UCSD-AML1 (cell line): ENCODE data around the gene C5AR2.
"Not testable (repeated sequence)": the region's sequence is repeated elsewhere in the genome, so short reads cannot be mapped to it uniquely, and the experiment has no call there.

Source experiments
- DNase-seq: peaks from one replicate; lab custom pipeline; 2025; ENCODE audit not compliant: unreplicated experiment; lab: John Stamatoyannopoulos, UW

The C5AR2 gene

DNA sequence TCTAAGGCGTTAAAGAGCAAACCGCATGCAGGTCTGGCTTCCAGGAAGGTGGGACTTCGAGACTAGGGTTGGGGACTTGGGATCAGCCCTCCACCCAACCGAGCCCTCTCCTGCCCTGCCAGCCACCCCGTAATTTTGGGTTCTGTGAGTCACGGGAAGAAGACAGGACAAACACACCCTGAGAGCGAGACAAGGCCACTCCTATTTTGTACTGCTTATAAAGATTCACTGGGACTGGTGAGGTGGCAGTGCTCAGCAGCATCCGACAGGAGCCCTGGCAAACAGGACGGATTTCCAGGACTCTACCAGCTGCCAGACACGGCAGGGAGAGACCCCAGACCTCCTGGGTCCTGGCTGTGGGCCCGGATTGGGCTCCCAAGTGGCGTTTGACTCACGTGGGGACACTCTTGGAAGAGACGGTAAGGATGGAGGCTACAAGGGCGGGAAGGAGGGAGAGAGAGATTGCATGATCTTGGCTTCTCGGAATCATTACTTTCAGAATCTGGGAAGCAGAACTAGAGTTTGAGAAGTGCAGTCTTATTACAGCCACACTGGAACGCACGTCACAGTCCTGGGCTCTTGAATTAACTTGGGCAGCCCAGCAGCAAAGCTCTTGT is at the start of gene C5AR2:
TSS of gene C5AR2 (plus strand) at position 245 of the 617 bp plus-strand sequence. CDS start 8,625 bp downstream, outside the sequence.
- DNase-seq, result no peak

DNA sequence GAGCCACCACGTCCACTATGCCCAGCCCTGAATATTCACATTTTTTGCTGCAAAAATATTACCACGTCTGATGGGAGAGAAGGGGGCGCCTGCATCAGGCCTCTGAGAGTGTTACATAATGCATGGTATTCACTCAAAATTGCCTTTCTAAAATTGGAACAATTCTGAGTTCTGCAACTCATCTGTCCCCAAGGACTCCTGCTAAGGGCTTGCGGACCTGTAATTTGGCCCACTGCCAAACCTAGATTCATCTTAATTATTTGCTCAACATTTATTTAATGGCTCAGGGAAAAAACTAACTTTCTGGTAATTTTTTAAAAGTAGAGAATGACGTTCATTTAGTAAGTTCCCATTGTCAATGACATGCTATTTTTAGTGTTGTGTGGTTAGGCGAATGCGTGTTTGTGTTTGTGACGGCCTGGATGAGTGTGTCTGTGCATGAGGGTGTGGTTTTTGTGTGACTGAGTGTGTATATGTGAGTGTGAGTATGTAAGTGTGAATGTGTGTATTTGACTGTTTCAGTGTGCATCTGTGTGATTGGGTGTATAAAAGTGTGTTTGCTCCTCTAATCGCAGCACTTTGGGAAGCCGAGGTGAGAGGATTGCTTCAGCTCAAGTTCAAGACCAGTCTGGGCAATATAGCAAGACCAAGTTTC is 48.4 kb upstream of the C5AR2 start:
- DNase-seq, result no peak

DNA sequence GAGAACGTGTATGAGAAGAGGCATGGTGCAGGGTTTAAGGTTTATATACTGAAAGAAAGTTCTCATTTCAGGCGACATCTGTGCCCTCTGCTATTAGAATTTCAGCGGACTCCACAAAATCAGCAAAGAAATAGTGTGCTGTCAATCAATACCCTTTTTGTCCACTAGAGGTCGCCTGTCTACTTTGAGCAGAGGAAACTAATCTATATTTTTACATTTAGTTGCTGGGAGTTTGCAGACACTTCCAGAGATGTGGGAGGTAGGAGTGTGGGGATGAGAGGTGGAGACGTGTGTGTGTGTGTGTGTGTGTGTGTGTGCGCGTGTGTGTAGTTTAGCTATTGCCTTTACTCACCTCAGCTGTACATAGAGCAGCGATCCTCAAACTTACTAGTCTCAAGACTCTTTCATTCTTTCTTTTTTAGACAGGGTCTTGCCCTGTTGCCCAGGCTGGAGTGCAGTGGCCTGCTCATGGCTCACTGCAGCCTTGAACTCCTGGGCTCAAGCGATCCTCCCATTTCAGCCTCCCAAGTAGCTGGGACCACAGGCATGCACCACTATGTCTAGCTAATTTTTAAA is 47.6 kb upstream of the C5AR2 start:
- no peak for DNase-seq

DNA sequence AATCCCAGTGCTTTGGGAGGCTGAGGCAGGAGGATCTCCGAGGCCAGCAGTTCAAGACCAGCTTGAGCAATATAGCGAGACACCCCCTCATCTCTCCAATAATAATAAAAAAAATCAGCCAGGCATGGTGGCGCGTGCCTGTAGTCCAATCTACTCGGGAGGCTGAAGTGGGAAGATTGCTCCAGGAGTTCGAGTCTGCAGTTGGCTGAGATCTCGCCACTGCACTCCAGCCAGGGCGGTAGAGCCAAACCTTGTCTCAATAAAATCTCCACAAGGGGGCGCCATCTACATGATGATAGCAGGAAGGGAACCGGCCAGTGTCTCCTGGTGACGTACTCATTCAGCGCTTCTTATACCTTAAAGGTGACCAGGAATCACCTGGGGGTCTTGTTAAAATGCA is 35.9 kb upstream of the C5AR2 start:
- DNase-seq, result peak; percentile 58

DNA sequence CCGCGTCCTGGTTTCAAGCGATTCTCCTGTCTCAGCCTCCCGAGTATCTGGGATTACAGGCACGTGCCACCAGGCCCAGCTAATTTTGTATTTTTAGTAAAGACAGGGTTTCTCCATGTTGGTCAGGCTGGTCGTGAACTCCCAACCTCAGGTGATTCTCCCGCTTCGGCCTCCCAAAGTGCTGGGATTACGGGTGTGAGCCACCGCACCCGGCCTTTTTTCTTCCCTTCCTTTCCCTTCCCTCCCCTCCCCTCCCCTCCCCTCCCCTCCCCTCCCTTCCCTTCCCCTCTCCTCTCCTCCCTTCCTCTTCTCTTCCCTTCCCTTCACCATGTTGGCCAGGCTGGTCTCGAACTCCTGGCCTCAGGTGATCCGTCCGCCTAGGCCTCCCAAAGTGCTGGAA is 31.1 kb upstream of the C5AR2 start:
- DNase-seq, result not testable (repeated sequence)

DNA sequence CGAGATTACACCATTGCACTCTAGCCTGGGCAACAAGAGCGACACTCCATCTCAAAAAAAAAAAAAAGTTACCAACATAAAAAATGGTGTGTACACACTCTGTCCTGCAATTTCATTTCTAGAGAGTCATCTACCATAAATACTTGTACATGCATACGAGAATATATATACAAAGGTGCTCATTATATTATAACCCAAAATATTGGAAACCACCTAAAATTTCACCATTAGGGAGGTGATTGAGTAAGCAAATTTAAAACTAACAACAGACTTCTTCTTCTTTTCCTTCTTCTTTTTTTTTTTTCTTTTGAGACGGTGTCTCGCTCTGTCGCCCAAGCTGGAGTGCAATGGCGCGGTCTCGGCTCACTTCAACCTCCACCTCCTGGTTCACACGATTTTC is 29.7 kb upstream of the C5AR2 start:
- DNase-seq, result no peak

DNA sequence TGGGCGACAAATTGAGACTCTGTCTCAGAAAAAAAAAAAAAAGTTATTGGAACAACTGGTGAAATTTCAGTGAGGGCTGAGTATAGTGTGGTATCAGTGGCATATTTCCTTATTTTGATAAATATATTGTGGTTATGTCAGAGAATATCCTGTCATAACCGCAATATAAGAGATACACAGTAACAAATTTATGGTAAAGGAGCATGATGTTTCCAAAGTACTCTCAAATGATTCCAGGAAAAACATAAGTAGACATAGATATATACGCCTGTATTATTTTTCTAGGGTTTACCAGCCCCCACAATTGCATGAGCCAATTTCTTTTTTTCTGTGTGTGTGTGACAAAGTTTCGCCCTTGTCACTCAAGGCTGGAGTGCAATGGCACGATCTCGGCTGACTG is 28.0 kb upstream of the C5AR2 start:
- no peak for DNase-seq

DNA sequence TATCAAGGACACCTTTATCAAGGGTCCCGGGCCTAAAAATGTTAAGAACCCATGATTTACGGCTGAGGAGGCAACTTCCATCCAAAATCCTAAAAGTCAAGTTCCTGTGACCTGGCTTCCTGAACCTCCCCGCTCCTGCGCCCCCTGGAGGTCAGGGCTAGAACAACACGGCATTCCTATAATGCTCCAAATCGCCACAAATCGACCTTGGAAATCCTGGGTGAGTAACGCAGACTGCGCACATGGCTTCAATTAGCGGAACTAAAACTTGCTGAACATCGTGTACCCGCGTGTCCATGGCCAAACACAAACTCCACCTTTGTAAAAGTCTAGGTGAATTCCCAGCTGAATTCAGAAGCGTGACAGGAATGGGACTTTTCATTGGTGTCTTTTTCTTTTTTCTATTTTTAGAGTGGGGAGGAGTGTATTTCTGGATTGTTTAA is 26.6 kb upstream of the C5AR2 start:
- peak; percentile 41 for DNase-seq

DNA sequence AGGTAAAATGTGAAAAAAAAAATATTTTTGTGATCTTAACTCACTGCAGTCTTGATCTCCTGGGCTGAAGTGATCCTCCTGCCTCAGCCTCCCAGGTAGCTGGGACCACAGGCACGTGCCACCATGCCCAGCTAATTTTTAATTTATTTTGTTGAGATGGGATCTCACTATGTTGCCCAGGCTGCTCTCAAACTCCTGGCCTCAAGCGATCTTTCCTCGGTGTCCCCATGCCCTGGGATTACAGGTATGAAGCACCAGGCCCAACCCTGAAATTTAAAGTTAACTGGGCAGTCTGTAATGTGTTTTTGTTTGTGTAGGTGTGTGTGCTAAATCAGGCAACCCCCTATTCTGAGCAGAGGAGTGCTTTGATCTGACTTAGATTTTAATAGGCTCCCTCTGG is 25.7 kb upstream of the C5AR2 start:
- DNase-seq, result no peak

DNA sequence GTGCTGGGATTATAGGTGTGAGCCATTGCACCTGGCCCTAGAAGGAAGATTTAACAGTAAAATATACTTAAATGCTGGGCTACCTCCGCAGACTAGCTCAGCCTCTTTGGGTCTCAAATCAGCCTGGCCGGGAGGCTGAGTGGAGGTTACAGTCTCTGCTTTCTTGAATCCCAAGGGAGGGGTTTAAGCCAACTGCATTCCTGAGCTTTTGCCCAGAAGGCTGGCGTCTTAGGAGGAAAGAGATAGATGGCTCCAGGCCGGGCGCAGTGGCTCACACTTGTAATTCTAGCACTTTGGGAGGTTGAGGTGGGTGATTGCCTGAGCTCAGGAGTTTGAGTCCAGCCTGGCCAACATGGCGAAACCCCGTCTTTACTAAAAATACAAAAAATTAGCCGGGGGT is 22.9 kb upstream of the C5AR2 start:
- DNase-seq, result no peak

DNA sequence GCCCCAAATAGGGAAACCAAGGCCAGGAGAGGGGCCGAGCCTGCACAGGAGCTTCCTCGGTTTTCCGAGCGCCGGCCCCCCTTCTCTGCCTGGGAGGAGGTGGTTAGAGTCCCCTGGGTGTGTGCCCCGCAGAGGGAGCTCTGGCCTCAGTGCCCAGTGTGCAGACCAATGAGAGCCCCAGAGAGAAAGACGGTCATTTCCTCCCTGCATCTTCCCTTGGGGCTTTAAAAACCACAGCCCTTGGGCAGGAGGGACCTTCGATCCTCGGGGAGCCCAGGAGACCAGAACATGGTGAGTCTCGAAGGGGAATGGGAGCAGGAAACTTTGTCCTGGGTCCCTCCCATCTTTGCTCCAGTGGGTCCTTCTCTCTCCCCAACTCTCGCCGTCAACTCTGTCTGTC is 22.4 kb upstream of the C5AR2 start, which contains the start of gene C5AR1:
TSS of gene C5AR1 (plus strand) at position 254 of the 400 bp plus-strand sequence. CDS start at position 289, 35 bp downstream.
- peak; percentile 28 for DNase-seq

DNA sequence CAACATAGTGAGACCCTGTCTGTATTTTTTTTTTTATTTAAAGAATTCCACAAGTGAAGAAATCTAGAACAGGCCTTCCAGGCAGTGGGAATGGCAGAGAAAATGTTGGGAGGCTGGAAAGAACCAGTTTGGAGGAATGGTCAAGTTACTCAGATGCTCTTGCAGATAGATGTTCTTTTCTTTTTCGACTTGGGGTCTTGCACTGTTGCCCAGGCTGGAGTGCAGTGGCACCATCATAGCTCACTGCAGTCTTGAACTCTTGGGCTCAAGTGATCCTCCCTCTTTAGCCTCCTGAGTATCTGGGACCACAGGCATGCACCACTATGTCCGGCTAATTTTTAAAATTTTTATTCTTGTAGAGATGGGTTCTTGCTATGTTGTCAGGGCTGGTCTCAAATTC is 21.7 kb upstream of the C5AR2 start:
- DNase-seq, result no peak

DNA sequence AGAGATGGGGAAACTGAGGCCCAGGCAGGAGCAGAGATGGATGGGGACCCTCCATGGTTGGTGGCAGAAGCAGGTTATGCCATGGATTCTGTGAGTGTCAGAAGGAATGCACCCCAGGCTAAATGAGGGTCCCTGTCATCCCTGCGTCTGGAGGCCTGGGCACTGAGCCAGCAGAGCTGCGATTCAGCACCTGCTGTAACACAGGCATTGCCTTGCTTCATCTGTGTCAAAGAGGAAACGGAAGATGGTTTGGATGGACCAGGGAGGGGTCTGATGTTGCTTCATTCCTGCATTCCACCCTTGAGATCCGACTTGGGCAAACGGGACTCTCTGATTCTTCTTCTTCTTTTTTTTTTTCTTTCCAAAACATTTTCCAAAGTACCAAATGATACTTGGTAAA is 21.2 kb upstream of the C5AR2 start:
- DNase-seq, result no peak

DNA sequence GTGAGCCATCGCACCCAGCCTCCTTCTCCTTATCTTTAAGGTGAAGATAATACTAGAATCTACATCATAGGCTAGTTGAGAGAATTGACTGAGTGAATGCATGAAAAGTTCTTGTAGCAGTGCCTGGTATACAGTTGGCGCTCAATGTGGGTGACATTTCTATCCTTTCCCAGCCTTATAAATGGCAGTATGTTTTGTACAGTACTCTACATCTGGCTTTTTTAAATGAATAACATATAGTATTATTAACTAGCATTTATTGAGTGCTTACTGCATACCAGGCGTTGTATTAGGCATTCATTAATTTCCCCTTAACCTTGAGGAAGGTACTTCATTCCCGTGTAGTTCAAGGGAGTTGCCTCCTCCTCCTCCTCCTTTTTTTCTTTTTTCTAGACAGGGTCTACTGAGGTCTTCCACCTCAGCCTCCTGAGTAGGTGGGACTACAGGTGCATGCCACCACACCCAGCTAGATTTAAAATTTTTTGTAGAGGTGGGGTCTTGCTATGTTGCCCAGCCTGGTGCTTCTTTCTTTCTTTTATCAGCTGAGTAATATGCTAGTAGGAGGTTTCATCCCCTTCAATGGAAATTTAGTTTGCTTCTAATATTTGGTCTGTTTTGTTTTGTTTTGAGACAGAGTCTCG is 19.5 kb upstream of the C5AR2 start:
- no peak for DNase-seq

DNA sequence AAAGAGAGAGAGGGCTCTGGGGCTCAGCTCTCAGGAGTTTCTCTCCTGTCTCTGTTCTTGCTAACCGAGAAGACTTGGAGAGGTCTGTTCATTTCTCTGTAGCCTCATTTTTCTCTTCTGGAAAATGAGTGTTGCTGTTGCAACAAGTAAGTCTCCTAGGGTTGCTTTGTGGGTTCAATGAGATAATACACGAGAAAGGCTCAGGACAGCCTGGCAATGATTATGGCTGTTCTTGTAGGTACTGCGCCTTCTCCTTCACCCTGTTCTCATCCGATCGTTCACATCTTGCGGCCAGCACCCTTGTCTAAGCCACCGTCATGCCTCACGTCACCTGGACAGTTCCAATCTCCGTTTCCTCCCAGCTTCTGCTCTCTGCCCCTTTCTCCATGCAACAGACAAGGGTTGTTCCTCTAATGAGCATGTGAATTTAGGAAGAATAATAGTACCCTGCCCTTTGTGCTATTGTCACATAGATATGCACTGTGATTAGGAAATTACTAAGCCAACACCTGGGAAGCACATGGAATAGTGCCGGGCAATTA is 18.1 kb upstream of the C5AR2 start:
- no peak for DNase-seq

DNA sequence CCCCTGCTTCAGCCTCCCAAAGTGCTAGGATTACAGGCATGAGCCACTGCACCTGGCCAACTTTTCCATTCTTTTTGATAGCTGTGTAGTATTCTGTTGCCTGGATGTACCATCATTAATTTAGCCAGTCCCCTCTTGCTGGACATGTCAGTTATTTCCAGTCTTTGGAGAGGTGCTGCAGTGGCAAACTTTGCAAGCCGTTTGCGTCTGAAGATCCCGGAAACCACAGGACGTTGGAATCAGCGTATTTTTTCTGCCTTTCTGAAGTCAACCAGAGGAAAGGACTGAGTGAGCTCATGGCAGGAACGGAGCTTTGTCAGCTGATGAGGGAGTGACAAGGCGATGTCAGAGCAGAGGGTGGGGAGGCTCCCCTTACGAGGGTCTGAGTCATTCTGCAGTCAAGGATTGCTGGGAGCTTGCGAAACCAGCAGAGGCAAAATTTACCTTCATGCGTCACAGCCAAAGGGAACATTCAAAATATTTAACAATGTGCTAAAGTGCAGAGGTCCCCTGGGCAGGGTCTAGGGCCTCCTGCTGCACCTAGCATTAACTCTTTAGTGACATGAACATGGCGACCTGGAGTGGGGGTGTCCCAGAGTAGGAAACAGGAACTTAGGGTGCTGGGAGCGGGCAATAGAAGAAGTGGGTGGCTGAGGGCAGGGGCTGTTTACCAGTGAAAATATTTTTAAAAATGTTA is 16.7 kb upstream of the C5AR2 start:
- DNase-seq, result peak; percentile 67

DNA sequence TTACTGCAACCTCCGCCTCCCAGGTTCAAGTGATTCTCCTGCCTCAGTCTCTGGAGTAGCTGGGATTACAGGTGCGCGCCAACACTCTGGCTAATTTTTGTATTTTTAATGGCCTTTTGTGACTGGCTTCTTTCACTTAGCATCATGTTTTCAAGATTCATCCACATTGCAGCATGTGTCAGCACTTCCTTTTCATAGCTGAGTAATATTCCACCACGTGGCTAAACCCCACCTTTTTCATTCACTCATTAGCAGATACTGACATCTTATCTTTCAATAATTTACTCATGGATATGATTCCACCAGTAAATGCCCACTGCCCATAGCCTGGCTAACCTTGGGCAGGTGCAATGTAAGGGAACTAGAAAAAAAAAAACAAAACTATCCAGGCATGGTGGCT is 15.5 kb upstream of the C5AR2 start:
- DNase-seq, result no peak

DNA sequence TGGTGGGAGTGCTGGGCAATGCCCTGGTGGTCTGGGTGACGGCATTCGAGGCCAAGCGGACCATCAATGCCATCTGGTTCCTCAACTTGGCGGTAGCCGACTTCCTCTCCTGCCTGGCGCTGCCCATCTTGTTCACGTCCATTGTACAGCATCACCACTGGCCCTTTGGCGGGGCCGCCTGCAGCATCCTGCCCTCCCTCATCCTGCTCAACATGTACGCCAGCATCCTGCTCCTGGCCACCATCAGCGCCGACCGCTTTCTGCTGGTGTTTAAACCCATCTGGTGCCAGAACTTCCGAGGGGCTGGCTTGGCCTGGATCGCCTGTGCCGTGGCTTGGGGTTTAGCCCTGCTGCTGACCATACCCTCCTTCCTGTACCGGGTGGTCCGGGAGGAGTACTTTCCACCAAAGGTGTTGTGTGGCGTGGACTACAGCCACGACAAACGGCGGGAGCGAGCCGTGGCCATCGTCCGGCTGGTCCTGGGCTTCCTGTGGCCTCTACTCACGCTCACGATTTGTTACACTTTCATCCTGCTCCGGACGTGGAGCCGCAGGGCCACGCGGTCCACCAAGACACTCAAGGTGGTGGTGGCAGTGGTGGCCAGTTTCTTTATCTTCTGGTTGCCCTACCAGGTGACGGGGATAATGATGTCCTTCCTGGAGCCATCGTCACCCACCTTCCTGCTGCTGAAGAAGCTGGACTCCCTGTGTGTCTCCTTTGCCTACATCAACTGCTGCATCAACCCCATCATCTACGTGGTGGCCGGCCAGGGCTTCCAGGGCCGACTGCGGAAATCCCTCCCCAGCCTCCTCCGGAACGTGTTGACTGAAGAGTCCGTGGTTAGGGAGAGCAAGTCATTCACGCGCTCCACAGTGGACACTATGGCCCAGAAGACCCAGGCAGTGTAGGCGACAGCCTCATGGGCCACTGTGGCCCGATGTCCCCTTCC is 11.8 kb upstream of the C5AR2 start:
- DNase-seq, result no peak

DNA sequence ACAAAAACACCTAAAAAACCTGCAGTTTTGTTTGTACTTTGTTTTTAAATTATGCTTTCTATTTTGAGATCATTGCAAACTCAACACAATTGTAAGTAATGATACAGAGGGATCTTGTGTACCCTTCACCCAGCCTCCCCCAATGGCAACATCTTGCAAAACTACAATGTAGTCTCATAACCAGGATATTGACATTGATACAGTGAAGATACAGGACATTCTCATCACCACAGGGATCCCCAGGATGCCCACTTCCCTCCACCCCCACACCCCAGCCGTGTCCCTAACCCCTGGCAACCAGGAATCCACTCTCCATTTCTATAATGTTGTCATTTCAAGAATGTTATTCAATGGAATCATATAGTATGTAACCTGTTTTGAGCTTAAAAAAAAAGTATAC is 10.3 kb upstream of the C5AR2 start:
- DNase-seq, result no peak

DNA sequence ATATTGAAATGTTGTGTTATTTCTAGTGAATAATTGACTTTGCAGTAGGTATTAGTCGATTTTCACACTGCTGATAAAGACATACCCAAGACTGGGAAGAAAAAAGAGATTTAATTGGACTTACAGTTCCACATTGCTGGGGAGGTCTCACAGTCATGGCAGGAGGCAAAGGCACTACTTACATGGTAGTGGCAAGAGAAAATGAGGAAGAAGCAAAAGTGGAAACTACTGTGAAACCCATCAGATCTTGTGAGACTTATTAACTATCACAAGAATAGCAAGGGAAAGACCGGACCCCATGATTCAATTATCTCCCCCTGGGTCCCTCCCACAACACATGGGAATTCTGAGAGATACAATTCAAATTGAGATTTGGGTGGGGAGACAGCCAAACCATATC is 9.9 kb upstream of the C5AR2 start:
- no peak for DNase-seq
